PC-3 (cell line): ENCODE results near the gene LTF. TPM values are rescaled to one million over a fixed set of nuclear protein-coding genes. Genes with fewer than 3 reads are reported as not detected.

Experiments used
- ATAC-seq: fragments of 200-7000 bp; cut with Tn5 transposase; 2 replicates; pipeline ENCODE4 v1.9.1; 2020; ENCODE audit warnings: mild to moderate bottlenecking, moderate library complexity
- BruUV-seq: library from RNA; stranded (reverse); fragments of 400-500 nt; replicated peaks from 2 replicates; lab custom pipeline; 2021; lab: Mats Ljungman, UMichigan
- CTCF ChIA-PET: fragments of 300-600 bp; sonication (Branson Sonifier 250); formaldehyde crosslinking; loops from one replicate; lab custom pipeline; 2022; ENCODE audit warnings: antibody characterized with exemption; lab: Charles Lee
- POLR2A ChIA-PET: fragments of 300-600 bp; sonication (Branson Sonifier 250); formaldehyde crosslinking; loops from one replicate; lab custom pipeline; 2022; ENCODE audit warnings: antibody characterized with exemption; ENCODE audit not compliant: unreplicated experiment; lab: Charles Lee
- DNase-seq: peaks from one replicate; pipeline ENCODE4 v3.0.0-alpha.2; 2015
- H2AFZ ChIP-seq: fragments of 300-600 bp; sonication (generic); 2 replicates; pipeline ENCODE4 v1.6.0; 2016; ENCODE audit warnings: antibody characterized with exemption, low read length
- H3F3A ChIP-seq: fragments of 300-600 bp; sonication (generic); one replicate; pipeline ENCODE4 v1.6.0; 2017; ENCODE audit warnings: antibody characterized with exemption, low read length, control low read depth, mild to moderate bottlenecking; ENCODE audit not compliant: unreplicated experiment
- H3K27ac ChIP-seq: fragments of 300-600 bp; sonication (generic); 2 replicates; pipeline ENCODE4 v1.5.1; 2016; ENCODE audit warnings: mild to moderate bottlenecking, low read length
- H3K27me3 ChIP-seq: fragments of 300-600 bp; sonication (generic); 2 replicates; pipeline ENCODE4 v1.6.1; 2016; ENCODE audit warnings: low read length, mixed read lengths
- H3K36me3 ChIP-seq: fragments of 300-600 bp; sonication (generic); 2 replicates; pipeline ENCODE4 v1.6.1; 2016; ENCODE audit warnings: low read depth, mixed run types, low read length, mixed read lengths
- H3K4me1 ChIP-seq: fragments of 300-600 bp; sonication (generic); 2 replicates; pipeline ENCODE4 v1.5.1; 2016; ENCODE audit warnings: low read length; ENCODE audit not compliant: insufficient read depth
- H3K4me2 ChIP-seq: fragments of 300-600 bp; sonication (generic); 2 replicates; pipeline ENCODE4 v1.6.0; 2016; ENCODE audit warnings: low read length
- H3K4me3 ChIP-seq: fragments of 300-600 bp; sonication (generic); 2 replicates; pipeline ENCODE4 v1.5.1; 2016; ENCODE audit warnings: mild to moderate bottlenecking, low read length, mixed read lengths
- H3K79me2 ChIP-seq: fragments of 300-600 bp; sonication (generic); 2 replicates; pipeline ENCODE4 v1.6.1; 2017; ENCODE audit warnings: low read length, mixed read lengths
- H3K9ac ChIP-seq: fragments of 300-600 bp; sonication (generic); 2 replicates; pipeline ENCODE4 v1.6.0; 2016; ENCODE audit warnings: mild to moderate bottlenecking, low read length
- H3K9me2 ChIP-seq: fragments of 300-600 bp; sonication (generic); replicated peaks from 2 replicates; pipeline ENCODE4 v1.6.1; 2016; ENCODE audit warnings: mixed run types, low read length, mixed read lengths
- H3K9me3 ChIP-seq: fragments of 300-600 bp; sonication (generic); 2 replicates; pipeline ENCODE4 v1.6.1; 2016; ENCODE audit warnings: low read length, mixed read lengths
- H4K20me1 ChIP-seq: fragments of 300-600 bp; sonication (generic); 2 replicates; pipeline ENCODE4 v1.6.1; 2016; ENCODE audit warnings: low read length, mixed read lengths
- CTCF ChIP-seq: fragments of 300-600 bp; sonication (generic); conservative IDR thresholded peaks from 2 replicates; pipeline ENCODE4 v1.5.1; 2017; ENCODE audit warnings: antibody characterized with exemption, low read depth, mild to moderate bottlenecking, low read length
- EZH2 ChIP-seq: fragments of 300-600 bp; sonication (generic); IDR thresholded peaks from one replicate; pipeline ENCODE4 v1.6.1; 2017; ENCODE audit warnings: antibody characterized with exemption, mild to moderate bottlenecking, low read length; ENCODE audit not compliant: unreplicated experiment
- EZH2phosphoT487 ChIP-seq: fragments of 300-600 bp; sonication (generic); IDR thresholded peaks from 2 replicates; pipeline ENCODE4 v1.6.1; 2018; ENCODE audit warnings: mild to moderate bottlenecking, antibody characterized with exemption, low read length, borderline replicate concordance
- intact Hi-C: fragments of 100-400 bp; cut with micrococcal nuclease; formaldehyde crosslinking; loops from 2 replicates; pipeline ENCODE4 v1.9.0; 2023
- total RNA-seq: library from RNA; depleted of rRNA; stranded (reverse); fragments of >200 nt; gene quantifications from 2 replicates; pipeline ENCODE4 v1.2.3, GENCODE V29; 2014

The LTF gene
- total RNA-seq, 1 experiment from 2014 or later = not detected

- intact Hi-C loops = no loop called here
- no TSS peak for BruUV-seq
- ATAC-seq = no peak
- Histone ChIP-seq H3K9me2 (no peaks in the 10 kb centered on the region), H4K20me1 (no peaks in the 10 kb centered on the region), H3K36me3 (no peaks in the 10 kb centered on the region), H2AFZ (no peak overlapping the region), H3K4me2 (no peak overlapping the region), H3K4me1 (peaks cover 7% of the 10 kb centered on the region; the same call in 1 of the 2 replicates), H3K9ac (no peak overlapping the region), H3K79me2 (no peaks in the 10 kb centered on the region), H3K4me3 (no peak overlapping the region), H3K27ac (no peak overlapping the region), H3K9me3 (no peaks in the 10 kb centered on the region), H3K27me3 (no peaks in the 10 kb centered on the region), H3F3A (no peaks in the 10 kb centered on the region)
- ChIA-PET CTCF (no interaction called here), POLR2A (no interaction called here)
- TF ChIP-seq EZH2phosphoT487 (no peak), CTCF (no peak), EZH2 (no peak)
- no peak for DNase-seq
These were observed 48.4 kb downstream of the LTF start for GRCh38 chr3:46416125-46416810.

- H3K27ac ChIP-seq = no peak overlapping the region
- BruUV-seq = no TSS peak
- ChIA-PET POLR2A (no interaction called here), CTCF (no interaction called here)
- H3K27me3 ChIP-seq = no peaks in the 10 kb centered on the region
- no peak for ATAC-seq
- H3K9me2 ChIP-seq = no peaks in the 10 kb centered on the region
- H3K36me3 ChIP-seq = no peaks in the 10 kb centered on the region
- intact Hi-C loops = no loop called here
- no peaks in the 10 kb centered on the region for H3K79me2 ChIP-seq
- TF ChIP-seq CTCF (no peak), EZH2phosphoT487 (no peak), EZH2 (no peak)
- H3F3A ChIP-seq = no peaks in the 10 kb centered on the region
- no peak overlapping the region for H2AFZ ChIP-seq
- H3K4me2 ChIP-seq = no peak overlapping the region
- no peaks in the 10 kb centered on the region for H4K20me1 ChIP-seq
- H3K9ac ChIP-seq = no peak overlapping the region
- no peak for DNase-seq
- peaks cover 7% of the 10 kb centered on the region; the same call in 1 of the 2 replicates for H3K4me1 ChIP-seq
- no peaks in the 10 kb centered on the region for H3K9me3 ChIP-seq
- H3K4me3 ChIP-seq = no peak overlapping the region
These were observed 50.0 kb downstream of the LTF start for GRCh38 chr3:46414739-46415138.

- Histone ChIP-seq H3K9ac (no peak overlapping the region), H3K27ac (no peak overlapping the region), H3F3A (no peaks in the 10 kb centered on the region), H3K4me3 (no peak overlapping the region), H3K4me2 (no peak overlapping the region), H3K27me3 (no peaks in the 10 kb centered on the region), H2AFZ (no peak overlapping the region), H3K4me1 (peaks cover 8% of the 10 kb centered on the region), H3K9me2 (no peaks in the 10 kb centered on the region), H3K79me2 (no peaks in the 10 kb centered on the region), H4K20me1 (no peaks in the 10 kb centered on the region), H3K36me3 (no peaks in the 10 kb centered on the region), H3K9me3 (no peaks in the 10 kb centered on the region)
- POLR2A ChIA-PET = no interaction called here
- no TSS peak for BruUV-seq
- intact Hi-C loops = no loop called here
- TF ChIP-seq CTCF (no peak), EZH2 (no peak), EZH2phosphoT487 (no peak)
- DNase-seq = no peak
- CTCF ChIA-PET = no interaction called here
- no peak for ATAC-seq
These were observed 50.8 kb downstream of the LTF start for GRCh38 chr3:46413951-46414350.
